ENCODE data around the gene TMEM132C. TPM values are rescaled to one million over a fixed set of nuclear protein-coding genes. Genes with fewer than 3 reads are reported as not detected.

The TMEM132C gene
- total and polyA plus RNA-seq, 2 donors (not counting 3 experiments of a cell fraction or from before 2014, with no cell fraction given) = not detected

DNA sequence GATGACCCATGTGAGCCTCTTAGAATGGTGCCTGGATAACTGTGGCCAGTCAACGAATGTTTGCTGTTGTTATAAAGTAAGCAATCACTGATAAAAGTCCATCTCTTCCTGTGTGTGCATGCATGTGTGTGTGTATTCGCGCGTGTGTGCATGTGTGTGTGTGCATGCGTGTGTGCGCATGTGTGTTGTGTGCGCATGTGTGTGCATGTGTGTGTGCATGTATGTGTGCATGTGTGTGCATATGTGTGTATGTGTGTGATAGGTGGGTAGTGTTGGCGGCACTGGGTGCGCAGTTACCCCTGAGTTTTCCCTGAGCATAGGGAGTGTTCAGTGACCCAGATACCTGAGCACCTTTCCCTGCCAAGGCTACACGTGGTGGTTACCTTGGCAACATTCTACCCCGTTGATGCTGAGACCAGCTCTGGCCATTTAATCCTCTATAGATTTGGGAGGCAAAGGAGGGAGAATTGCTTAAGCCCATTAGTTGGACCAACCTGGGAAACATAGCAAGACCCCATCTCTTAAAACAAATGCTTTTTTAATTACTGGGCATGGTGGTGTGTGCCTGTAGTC, 419.0 kb downstream of the TMEM132C start:
- no peaks in the 10 kb centered on the region for H4K20me1 ChIP-seq (replicated peaks; ENCODE audit: control insufficient read depth, extremely low read depth, insufficient read depth, low read length)
- no peaks in the 10 kb centered on the region for H3K36me3 ChIP-seq (ENCODE audit: control insufficient read depth in 2 of 2, extremely low read depth in 1 of 2, insufficient read depth in 2 of 2, low read length in 2 of 2)
- no TSS peak for BruUV-seq (replicated peaks)
- TF ChIP-seq, protein P1, sequence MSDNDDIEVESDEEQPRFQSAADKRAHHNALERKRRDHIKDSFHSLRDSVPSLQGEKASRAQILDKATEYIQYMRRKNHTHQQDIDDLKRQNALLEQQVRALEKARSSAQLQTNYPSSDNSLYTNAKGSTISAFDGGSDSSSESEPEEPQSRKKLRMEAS (IDR thresholded peaks at IDR 0.05; ENCODE audit: insufficient read depth, insufficient read length) = no peak
- no peak for TF ChIP-seq EZH2 (IDR thresholded peaks at IDR 0.05; ENCODE audit: borderline replicate concordance, low read depth, low read length, severe bottlenecking)
- TF ChIP-seq POLR2A (IDR thresholded peaks at IDR 0.05; ENCODE audit: low read depth, low read length) = no peak
- no peak for TF ChIP-seq MYC (IDR thresholded peaks at IDR 0.05; ENCODE audit: low read depth, low read length)
- no peak for TF ChIP-seq GATA2 (IDR thresholded peaks at IDR 0.05; ENCODE audit: insufficient read depth, insufficient read length, low read depth, low read length)
- no peak for TF ChIP-seq FOS (IDR thresholded peaks at IDR 0.05; ENCODE audit: borderline replicate concordance, insufficient read depth, low read length)
- TF ChIP-seq POLR2AphosphoS5 (IDR thresholded peaks at IDR 0.05; ENCODE audit: insufficient read depth, low read depth, low read length) = no peak
- TF ChIP-seq JUN (IDR thresholded peaks at IDR 0.05; ENCODE audit: borderline replicate concordance, insufficient read depth, insufficient read length, low read depth) = no peak
- TF ChIP-seq, protein P2, sequence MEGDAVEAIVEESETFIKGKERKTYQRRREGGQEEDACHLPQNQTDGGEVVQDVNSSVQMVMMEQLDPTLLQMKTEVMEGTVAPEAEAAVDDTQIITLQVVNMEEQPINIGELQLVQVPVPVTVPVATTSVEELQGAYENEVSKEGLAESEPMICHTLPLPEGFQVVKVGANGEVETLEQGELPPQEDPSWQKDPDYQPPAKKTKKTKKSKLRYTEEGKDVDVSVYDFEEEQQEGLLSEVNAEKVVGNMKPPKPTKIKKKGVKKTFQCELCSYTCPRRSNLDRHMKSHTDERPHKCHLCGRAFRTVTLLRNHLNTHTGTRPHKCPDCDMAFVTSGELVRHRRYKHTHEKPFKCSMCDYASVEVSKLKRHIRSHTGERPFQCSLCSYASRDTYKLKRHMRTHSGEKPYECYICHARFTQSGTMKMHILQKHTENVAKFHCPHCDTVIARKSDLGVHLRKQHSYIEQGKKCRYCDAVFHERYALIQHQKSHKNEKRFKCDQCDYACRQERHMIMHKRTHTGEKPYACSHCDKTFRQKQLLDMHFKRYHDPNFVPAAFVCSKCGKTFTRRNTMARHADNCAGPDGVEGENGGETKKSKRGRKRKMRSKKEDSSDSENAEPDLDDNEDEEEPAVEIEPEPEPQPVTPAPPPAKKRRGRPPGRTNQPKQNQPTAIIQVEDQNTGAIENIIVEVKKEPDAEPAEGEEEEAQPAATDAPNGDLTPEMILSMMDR (IDR thresholded peaks at IDR 0.05; ENCODE audit: extremely low read depth in 1 of 2, insufficient read depth in 1 of 2, low read depth in 1 of 2, low read length in 2 of 2) = no peak
- no peak overlapping the region for H3K4me3 ChIP-seq (replicated peaks in 1 of 3; ENCODE audit: insufficient read depth in 1 of 3, low read depth in 1 of 3, low read length in 3 of 3)
- peaks cover 5% of the 10 kb centered on the region for H3K9me3 ChIP-seq (replicated peaks; ENCODE audit: control insufficient read depth, insufficient read depth, low read length)
- DNase-seq (ENCODE audit: low read depth, low spot score) (no peak), FAIRE-seq (no peak)
- no peaks in the 10 kb centered on the region for H3K9me1 ChIP-seq (replicated peaks; ENCODE audit: control insufficient read depth, extremely low read depth, insufficient read depth, low read length)
- POLR2A ChIA-PET = no interaction called here
- H2AFZ ChIP-seq (ENCODE audit: low read depth, low read length) = no peak overlapping the region
- H3K27me3 ChIP-seq (ENCODE audit: control insufficient read depth in 2 of 2, insufficient read depth in 2 of 2, low read length in 2 of 2) = no peaks in the 10 kb centered on the region
- H3K79me2 ChIP-seq (ENCODE audit: control insufficient read depth, insufficient read depth, low read length) = no peaks in the 10 kb centered on the region
- intact Hi-C loops (cut with micrococcal nuclease) (no loop called here), dilution Hi-C loops (cut with MboI; ENCODE audit: extremely low pct_ligation_motif_present, low sequenced_read_pairs) (no loop called here)
- H3K4me2 ChIP-seq (ENCODE audit: insufficient read depth, low read length) = no peak overlapping the region
- CTCF ChIA-PET = no interaction called here
- no peak overlapping the region for H3K27ac ChIP-seq (ENCODE audit: insufficient read depth, low read depth, low read length)
- no peak overlapping the region for H3K9ac ChIP-seq (replicated peaks; ENCODE audit: extremely low read depth, insufficient read depth, low read length)
- H3K4me1 ChIP-seq (ENCODE audit: control insufficient read depth, extremely low read depth, insufficient read depth, low read length) = no peaks in the 10 kb centered on the region

Measured in endothelial cell of umbilical vein (primary cell).